Chondrocyte (in vitro differentiated cells): ENCODE data around the gene NOP16. TPM values are rescaled to one million over a fixed set of nuclear protein-coding genes. Genes with fewer than 3 reads are reported as not detected.
A peak's percentile ranks its signal among the peaks of the same experiment; 100 is the strongest.

Experiments
- DNase-seq: peaks from one replicate; pipeline ENCODE4 v3.0.0; 2021; ENCODE audit warnings: mixed read lengths, low spot score
- H3K27ac Mint-ChIP-seq: one replicate; pipeline ENCODE4 v1.8.0; 2021; ENCODE audit warnings: mild to moderate bottlenecking, moderate library complexity, mixed read lengths; ENCODE audit not compliant: unreplicated experiment
- H3K27me3 Mint-ChIP-seq: 2 replicates; pipeline ENCODE4 v1.8.0; 2021; ENCODE audit warnings: low read depth, mixed read lengths
- H3K36me3 Mint-ChIP-seq: 2 replicates; pipeline ENCODE4 v1.8.0; 2021; ENCODE audit warnings: low read depth, mixed read lengths
- H3K4me1 Mint-ChIP-seq: 2 replicates; pipeline ENCODE4 v1.8.0; 2021; ENCODE audit warnings: low read depth, mild to moderate bottlenecking, mixed read lengths
- H3K4me3 Mint-ChIP-seq: one replicate; pipeline ENCODE4 v1.8.0; 2021; ENCODE audit warnings: mild to moderate bottlenecking, moderate library complexity, mixed read lengths; ENCODE audit not compliant: unreplicated experiment
- H3K9me3 Mint-ChIP-seq: 2 replicates; pipeline ENCODE4 v1.8.0; 2021; ENCODE audit warnings: low read depth, mixed read lengths
- total RNA-seq: library from RNA; stranded (reverse); gene quantifications from 3 replicates; pipeline ENCODE4 v1.2.1, GENCODE V29; 2021
- TF ChIP-seq, protein P1 (sequence below): fragments of 200-600 bp; sonication (generic); IDR thresholded peaks from 2 replicates; pipeline ENCODE4 v1.5.0; 2021; ENCODE audit warnings: antibody characterized with exemption, mild to moderate bottlenecking, moderate library complexity

NOP16 gene
- total RNA-seq, 1 donor from 2014 or later = 19.9 TPM

DNA sequence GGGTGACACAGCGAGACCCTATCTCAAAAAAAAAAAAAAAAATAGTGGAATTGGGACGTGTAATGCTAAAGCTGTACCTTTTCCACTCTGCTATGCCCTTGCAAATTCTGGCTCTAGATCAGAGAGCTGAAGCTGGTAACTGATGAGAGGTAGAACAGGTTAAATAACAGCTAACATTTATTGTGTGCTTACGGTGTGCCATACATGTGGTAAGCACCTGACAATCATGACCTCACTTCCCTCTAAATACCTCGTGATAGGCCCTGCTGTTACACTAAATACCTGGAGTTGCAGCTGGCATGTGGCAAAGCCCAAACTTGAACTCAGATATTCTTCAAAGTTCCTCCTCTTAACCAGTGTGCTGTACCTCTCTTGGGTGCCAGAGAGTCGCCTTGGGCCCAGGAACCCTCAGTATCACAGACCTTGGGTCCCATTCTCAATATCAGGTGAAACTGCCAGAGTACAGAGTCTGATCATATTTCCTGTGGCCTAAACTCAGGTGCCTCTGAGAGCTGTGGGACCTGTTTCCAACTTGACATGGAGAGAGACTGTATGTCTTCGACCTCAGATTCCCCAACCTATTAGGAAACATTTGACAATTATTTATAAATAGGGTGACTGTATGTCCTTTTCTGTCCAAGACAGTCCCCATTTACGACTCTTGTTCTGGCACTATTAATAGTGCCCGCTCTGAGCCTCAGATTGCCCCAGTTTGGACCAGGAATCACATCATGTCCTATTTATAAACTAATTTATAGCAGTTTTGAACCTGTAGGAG is 18.3 kb downstream of the NOP16 start:
- Mint-ChIP-seq H3K27ac (no peak overlapping the region), H3K36me3 (peaks cover 22% of the 10 kb centered on the region), H3K4me1 (peaks cover 19% of the 10 kb centered on the region), H3K27me3 (no peaks in the 10 kb centered on the region), H3K4me3 (no peak overlapping the region), H3K9me3 (no peaks in the 10 kb centered on the region)
- TF ChIP-seq, protein P1, sequence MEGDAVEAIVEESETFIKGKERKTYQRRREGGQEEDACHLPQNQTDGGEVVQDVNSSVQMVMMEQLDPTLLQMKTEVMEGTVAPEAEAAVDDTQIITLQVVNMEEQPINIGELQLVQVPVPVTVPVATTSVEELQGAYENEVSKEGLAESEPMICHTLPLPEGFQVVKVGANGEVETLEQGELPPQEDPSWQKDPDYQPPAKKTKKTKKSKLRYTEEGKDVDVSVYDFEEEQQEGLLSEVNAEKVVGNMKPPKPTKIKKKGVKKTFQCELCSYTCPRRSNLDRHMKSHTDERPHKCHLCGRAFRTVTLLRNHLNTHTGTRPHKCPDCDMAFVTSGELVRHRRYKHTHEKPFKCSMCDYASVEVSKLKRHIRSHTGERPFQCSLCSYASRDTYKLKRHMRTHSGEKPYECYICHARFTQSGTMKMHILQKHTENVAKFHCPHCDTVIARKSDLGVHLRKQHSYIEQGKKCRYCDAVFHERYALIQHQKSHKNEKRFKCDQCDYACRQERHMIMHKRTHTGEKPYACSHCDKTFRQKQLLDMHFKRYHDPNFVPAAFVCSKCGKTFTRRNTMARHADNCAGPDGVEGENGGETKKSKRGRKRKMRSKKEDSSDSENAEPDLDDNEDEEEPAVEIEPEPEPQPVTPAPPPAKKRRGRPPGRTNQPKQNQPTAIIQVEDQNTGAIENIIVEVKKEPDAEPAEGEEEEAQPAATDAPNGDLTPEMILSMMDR = no peak
- DNase-seq = no peak

DNA sequence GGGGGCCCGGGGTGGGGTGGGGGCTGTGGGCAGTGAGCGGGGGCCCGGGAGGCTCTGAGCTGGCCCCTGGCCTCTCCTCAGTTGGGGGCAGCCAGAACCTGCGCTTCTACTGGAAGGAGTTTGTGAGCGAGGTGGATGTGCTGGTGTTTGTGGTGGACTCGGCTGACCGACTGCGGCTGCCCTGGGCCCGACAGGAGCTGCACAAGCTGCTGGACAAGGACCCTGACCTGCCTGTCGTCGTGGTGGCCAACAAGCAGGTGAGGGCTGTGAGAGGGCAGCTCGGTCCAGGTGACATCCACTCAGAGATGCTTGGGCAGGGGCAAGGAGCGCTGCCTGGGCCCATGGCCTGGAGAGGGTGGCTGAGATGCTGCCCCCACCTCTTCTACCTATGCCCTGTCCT is 19.7 kb downstream of the NOP16 start:
- no peak for DNase-seq
- no peaks in the 10 kb centered on the region for H3K27me3 Mint-ChIP-seq
- TF ChIP-seq, protein P1 = no peak

GRCh38 chr5:176366232-176366894 is 22.0 kb downstream of the NOP16 start:
- peaks cover 20% of the 10 kb centered on the region for H3K36me3 Mint-ChIP-seq
- TF ChIP-seq, protein P1 = no peak
- no peak for DNase-seq
- peak overlapping the region; percentile 74 for H3K4me3 Mint-ChIP-seq
- peaks cover 30% of the 10 kb centered on the region for H3K4me1 Mint-ChIP-seq
- peak overlapping the region; percentile 68 for H3K27ac Mint-ChIP-seq
- no peaks in the 10 kb centered on the region for H3K9me3 Mint-ChIP-seq
- H3K27me3 Mint-ChIP-seq = no peaks in the 10 kb centered on the region

More for the DNA sequence above, 19.7 kb downstream of the NOP16 start:
- H3K27ac Mint-ChIP-seq = no peak overlapping the region
- H3K36me3 Mint-ChIP-seq = peaks cover 22% of the 10 kb centered on the region
- no peaks in the 10 kb centered on the region for H3K9me3 Mint-ChIP-seq
- no peak overlapping the region for H3K4me3 Mint-ChIP-seq
- peaks cover 22% of the 10 kb centered on the region for H3K4me1 Mint-ChIP-seq

- Mint-ChIP-seq H3K27me3 (no peaks in the 10 kb centered on the region), H3K36me3 (peaks cover 20% of the 10 kb centered on the region), H3K4me1 (peaks cover 30% of the 10 kb centered on the region), H3K4me3 (peak within 1 kb of the TSS; percentile 74), H3K27ac (peak within 1 kb of the TSS; percentile 49), H3K9me3 (no peaks in the 10 kb centered on the region)
- TF ChIP-seq, protein P1 = peak; percentile 30
- DNase-seq = no peak
Measured at GRCh38 chr5:176365351-176366231, 22.8 kb downstream of the NOP16 start, which contains the start of gene ARL10. TSS of gene ARL10 (plus strand) at chr5:176365487. CDS start at chr5:176365564, 77 bp downstream.
